WTC11 (cell line): ENCODE data around the gene CD276. TPM values are rescaled to one million over a fixed set of nuclear protein-coding genes. Genes with fewer than 3 reads are reported as not detected.

Experiments
- ATAC-seq: fragments of 200-7000 bp; cut with Tn5 transposase; 2 replicates; pipeline ENCODE4 v1.10.0; 2021; ENCODE audit warnings: mild to moderate bottlenecking, moderate library complexity
- CTCF ChIA-PET: fragments of 300-600 bp; sonication (Branson Sonifier 250); formaldehyde crosslinking; loops from one replicate; lab custom pipeline; 2021; ENCODE audit warnings: antibody characterized with exemption; lab: Charles Lee
- POLR2A ChIA-PET: fragments of 350-600 bp; sonication (Branson Sonifier 250); formaldehyde crosslinking; loops from one replicate; lab custom pipeline; 2021; ENCODE audit warnings: antibody characterized with exemption; lab: Charles Lee
- DNase-seq: peaks from one replicate; pipeline ENCODE4 v3.0.0; 2021; ENCODE audit warnings: low spot score
- H3K27ac Mint-ChIP-seq: 2 replicates; pipeline ENCODE4 v1.8.0; 2021; ENCODE audit warnings: mixed read lengths
- H3K27me3 Mint-ChIP-seq: 2 replicates; pipeline ENCODE4 v1.8.0; 2021; ENCODE audit warnings: low read depth, mild to moderate bottlenecking, moderate library complexity, mixed read lengths
- H3K36me3 Mint-ChIP-seq: 2 replicates; pipeline ENCODE4 v1.8.0; 2021; ENCODE audit warnings: mixed read lengths
- H3K4me1 Mint-ChIP-seq: 2 replicates; pipeline ENCODE4 v1.8.0; 2022; ENCODE audit warnings: mixed read lengths
- H3K4me3 Mint-ChIP-seq: 2 replicates; pipeline ENCODE4 v1.8.0; 2021; ENCODE audit warnings: mild to moderate bottlenecking, moderate library complexity, mixed read lengths
- H3K9me3 Mint-ChIP-seq: 2 replicates; pipeline ENCODE4 v1.8.0; 2021; ENCODE audit warnings: mixed read lengths
- AR ChIP-seq: fragments of 250-450 bp; sonication (Bioruptor Pico); IDR thresholded peaks from 2 replicates; pipeline ENCODE4 v1.9.0; 2021; ENCODE audit warnings: mild to moderate bottlenecking
- ATF6 ChIP-seq: sonication (generic); formaldehyde crosslinking; IDR thresholded peaks from 2 replicates; pipeline ENCODE4 v1.8.1; 2023; ENCODE audit warnings: mild to moderate bottlenecking, missing genetic modification reagents
- CDX4 ChIP-seq: fragments of 250-450 bp; sonication (Bioruptor Pico); IDR thresholded peaks from 2 replicates; pipeline ENCODE4 v1.9.0; 2021; ENCODE audit warnings: moderate library complexity, mild to moderate bottlenecking, inconsistent platforms, borderline replicate concordance
- E2F1 ChIP-seq: sonication (generic); formaldehyde crosslinking; IDR thresholded peaks from 2 replicates; pipeline ENCODE4 v1.8.0; 2022; ENCODE audit warnings: mild to moderate bottlenecking, missing genetic modification reagents
- EMX1 ChIP-seq: fragments of 250-450 bp; sonication (Bioruptor Pico); IDR thresholded peaks from 2 replicates; pipeline ENCODE4 v1.8.0; 2021; ENCODE audit warnings: mild to moderate bottlenecking
- ETV6 ChIP-seq: sonication (generic); formaldehyde crosslinking; IDR thresholded peaks from 2 replicates; pipeline ENCODE4 v1.8.1; 2022; ENCODE audit warnings: mild to moderate bottlenecking, missing genetic modification reagents
- GRHL2 ChIP-seq: fragments of 250-450 bp; sonication (Bioruptor Pico); IDR thresholded peaks from 2 replicates; pipeline ENCODE4 v1.8.0; 2022; ENCODE audit warnings: mild to moderate bottlenecking, moderate library complexity; ENCODE audit not compliant: insufficient replicate concordance, severe bottlenecking
- JUN ChIP-seq: sonication (generic); formaldehyde crosslinking; IDR thresholded peaks from 2 replicates; pipeline ENCODE4 v1.8.0; 2023; ENCODE audit warnings: mild to moderate bottlenecking, missing genetic modification reagents
- PREB ChIP-seq: sonication (generic); formaldehyde crosslinking; IDR thresholded peaks from 2 replicates; pipeline ENCODE4 v1.8.1; 2022; ENCODE audit warnings: mild to moderate bottlenecking, missing genetic modification reagents, moderate library complexity, borderline replicate concordance
- PRRX2 ChIP-seq: fragments of 250-450 bp; sonication (Bioruptor Pico); IDR thresholded peaks from 2 replicates; pipeline ENCODE4 v1.8.0; 2021; ENCODE audit warnings: mild to moderate bottlenecking
- RORB ChIP-seq: fragments of 250-450 bp; sonication (Bioruptor Pico); IDR thresholded peaks from 2 replicates; pipeline ENCODE4 v1.9.0; 2021; ENCODE audit warnings: mild to moderate bottlenecking
- SP1 ChIP-seq: sonication (generic); formaldehyde crosslinking; conservative IDR thresholded peaks from 2 replicates; pipeline ENCODE4 v1.8.1; 2022; ENCODE audit warnings: missing genetic modification reagents
- STAT6 ChIP-seq: sonication (generic); formaldehyde crosslinking; conservative IDR thresholded peaks from 2 replicates; pipeline ENCODE4 v1.8.1; 2023; ENCODE audit warnings: mild to moderate bottlenecking, low read depth, missing genetic modification reagents, moderate library complexity
- ZNF219 ChIP-seq: sonication (generic); formaldehyde crosslinking; IDR thresholded peaks from 2 replicates; pipeline ENCODE4 v1.8.0; 2023; ENCODE audit warnings: missing genetic modification reagents, mild to moderate bottlenecking, borderline replicate concordance
- ZNF317 ChIP-seq: sonication (generic); formaldehyde crosslinking; IDR thresholded peaks from 2 replicates; pipeline ENCODE4 v1.8.1; 2023; ENCODE audit warnings: low read depth, mild to moderate bottlenecking, moderate library complexity, missing genetic modification reagents, borderline replicate concordance
- ZNF512 ChIP-seq: sonication (generic); formaldehyde crosslinking; IDR thresholded peaks from 2 replicates; pipeline ENCODE4 v1.8.1; 2022; ENCODE audit warnings: missing genetic modification reagents, borderline replicate concordance
- ZNF532 ChIP-seq: fragments of 250-450 bp; sonication (Bioruptor Pico); IDR thresholded peaks from 2 replicates; pipeline ENCODE4 v1.9.0; 2021; ENCODE audit warnings: mild to moderate bottlenecking, borderline replicate concordance
- total RNA-seq: library from RNA; stranded (reverse); gene quantifications from 3 replicates; pipeline ENCODE4 v1.2.3, GENCODE V29; 2021

CD276 gene
- total RNA-seq, 1 experiment from 2014 or later = 153 TPM

GRCh38 chr15:73658645-73659044 is 25.5 kb upstream of the CD276 start:
- no peaks in the 10 kb centered on the region for H3K9me3 Mint-ChIP-seq
- H3K36me3 Mint-ChIP-seq = no peaks in the 10 kb centered on the region
- TF ChIP-seq ZNF219 (CRISPR knock-in tag) (no peak), ZNF317 (no peak), CDX4 (no peak), JUN (CRISPR knock-in tag) (no peak), E2F1 (CRISPR knock-in tag) (no peak), ETV6 (CRISPR knock-in tag) (no peak), PREB (no peak), ATF6 (CRISPR knock-in tag) (no peak), GRHL2 (CRISPR knock-in tag) (no peak), AR (CRISPR knock-in tag) (no peak), PRRX2 (CRISPR knock-in tag) (no peak), SP1 (CRISPR knock-in tag) (no peak), EMX1 (CRISPR knock-in tag) (no peak), ZNF512 (CRISPR knock-in tag) (no peak), RORB (CRISPR knock-in tag) (no peak)
- no peak overlapping the region for H3K27ac Mint-ChIP-seq
- DNase-seq (no peak), ATAC-seq (no peak)
- CTCF ChIA-PET = no interaction called here
- no peak overlapping the region for H3K4me3 Mint-ChIP-seq
- no peaks in the 10 kb centered on the region for H3K4me1 Mint-ChIP-seq
- POLR2A ChIA-PET = no interaction called here
- no peaks in the 10 kb centered on the region; the same call in 1 of the 2 replicates for H3K27me3 Mint-ChIP-seq

GRCh38 chr15:73660455-73660854 is 23.7 kb upstream of the CD276 start:
- DNase-seq (no peak), ATAC-seq (no peak)
- Mint-ChIP-seq H3K36me3 (no peaks in the 10 kb centered on the region), H3K4me3 (no peak overlapping the region), H3K9me3 (peaks cover 1% of the 10 kb centered on the region; the same call in 1 of the 2 replicates), H3K27ac (no peak overlapping the region), H3K4me1 (no peaks in the 10 kb centered on the region), H3K27me3 (no peaks in the 10 kb centered on the region; the same call in 1 of the 2 replicates)
- POLR2A ChIA-PET = no interaction called here
- CTCF ChIA-PET = interaction anchor here (0.9 to 1.7 kb wide), 2 partner anchors 24 to 44 kb away, joined by 4 to 6 read pairs; no protein-coding TSS in a partner anchor
- TF ChIP-seq ZNF532 (CRISPR knock-in tag) (no peak), STAT6 (CRISPR knock-in tag) (no peak)
